ENCODE data around the gene REX1BD.

REX1BD gene

DNA sequence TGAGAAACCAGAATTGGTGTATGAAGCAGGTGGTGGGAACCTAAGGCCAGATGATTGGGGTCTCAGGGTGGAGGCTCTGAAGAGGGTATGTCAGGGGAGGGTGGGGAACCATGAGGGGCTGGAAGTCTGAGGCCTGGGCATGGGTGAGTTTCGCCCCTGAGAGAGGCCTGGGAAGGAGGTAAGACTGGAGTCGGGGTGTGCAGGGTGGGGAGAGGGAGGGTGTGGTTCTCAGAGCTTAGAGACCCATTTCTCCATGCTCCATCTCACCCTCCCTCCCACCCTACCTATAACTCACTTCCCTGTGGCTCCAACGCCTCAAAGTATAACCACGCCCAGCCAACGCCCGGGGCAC lies 47.2 kb downstream of the REX1BD start:
- no peaks in the 10 kb centered on the region for H3K9me3 ChIP-seq (ENCODE audit: control insufficient read depth, low read length)
- H3K36me3 ChIP-seq (ENCODE audit: control insufficient read depth, insufficient read depth, low read length): no peaks in the 10 kb centered on the region
- no peak for TF ChIP-seq CTCF (IDR thresholded peaks at IDR 0.05)
- no peaks in the 10 kb centered on the region for H3K27me3 ChIP-seq (ENCODE audit: control insufficient read depth, insufficient read depth, low read length)
- H3K9ac ChIP-seq: no peak overlapping the region
- no peak overlapping the region for H3K4me2 ChIP-seq (ENCODE audit: low read length)
- no peak overlapping the region for H3K4me3 ChIP-seq (ENCODE audit: low read depth, low read length)
- no peak overlapping the region for H2AFZ ChIP-seq
- H3K79me2 ChIP-seq: peaks cover 3% of the 10 kb centered on the region
- no peak overlapping the region for H3K27ac ChIP-seq
- H3K4me1 ChIP-seq: peaks cover 4% of the 10 kb centered on the region

- H3K4me3 ChIP-seq (ENCODE audit: low read depth, low read length): peak overlapping the region; percentile 80
- no peaks in the 10 kb centered on the region for H3K36me3 ChIP-seq (ENCODE audit: control insufficient read depth, insufficient read depth, low read length)
- no peaks in the 10 kb centered on the region for H3K27me3 ChIP-seq (ENCODE audit: control insufficient read depth, insufficient read depth, low read length)
- no peaks in the 10 kb centered on the region for H3K9me3 ChIP-seq (ENCODE audit: control insufficient read depth, low read length)
- H3K9ac ChIP-seq: no peak overlapping the region
- H3K4me1 ChIP-seq: peaks cover 4% of the 10 kb centered on the region
- peak overlapping the region; percentile 95 for H3K4me2 ChIP-seq (ENCODE audit: low read length)
- peaks cover 6% of the 10 kb centered on the region for H3K79me2 ChIP-seq
- peak overlapping the region; percentile 84 for H3K27ac ChIP-seq
- peak overlapping the region; percentile 91 for H2AFZ ChIP-seq
- TF ChIP-seq CTCF (IDR thresholded peaks at IDR 0.05): no peak
Observed at GRCh38 chr19:18636183-18636968, 47.8 kb downstream of the REX1BD start.

DNA sequence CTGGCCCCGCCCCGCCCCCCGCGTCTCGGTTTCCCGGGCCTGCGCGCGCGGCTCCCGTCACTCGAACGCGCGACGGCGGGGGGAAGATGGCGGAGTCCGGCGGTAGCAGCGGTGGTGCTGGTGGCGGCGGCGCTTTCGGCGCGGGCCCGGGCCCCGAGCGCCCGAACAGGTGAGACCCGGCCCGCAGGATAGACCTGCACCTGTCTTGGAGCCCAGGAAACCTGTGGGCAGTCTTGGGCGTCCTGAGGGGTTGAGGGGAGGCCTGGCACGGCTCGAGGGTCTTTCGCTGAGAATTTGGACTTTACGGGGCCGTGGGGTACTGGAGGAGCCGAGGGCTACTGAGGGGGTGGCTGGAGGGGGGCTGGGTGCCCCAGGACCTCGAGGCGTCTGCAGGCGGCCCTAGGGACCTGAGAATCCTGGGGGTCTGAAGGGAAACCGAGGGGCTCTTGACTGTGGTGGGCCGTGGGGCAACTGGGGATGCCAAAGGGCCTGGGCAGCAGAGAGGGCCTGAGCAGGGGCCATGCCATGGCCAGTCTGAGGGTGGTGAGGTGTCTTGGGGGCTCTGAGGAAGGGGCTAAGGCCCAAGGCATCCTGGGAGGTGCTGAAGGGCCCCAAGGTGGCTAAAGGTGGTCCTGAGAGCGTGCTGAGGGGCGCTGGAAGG lies 48.5 kb downstream of the REX1BD start, which contains the start of gene KLHL26:
Gene KLHL26 (plus strand): TSS at position 60 of the 661 bp plus-strand sequence. CDS start 27 bp downstream, at position 87.
- H3K9ac ChIP-seq: peak within 1 kb of the TSS; percentile 82
- H3K9me3 ChIP-seq (ENCODE audit: control insufficient read depth, low read length): no peaks in the 10 kb centered on the region
- H3K4me3 ChIP-seq (ENCODE audit: low read depth, low read length): peak within 1 kb of the TSS; percentile 80
- peaks cover 4% of the 10 kb centered on the region for H3K4me1 ChIP-seq
- no peaks in the 10 kb centered on the region for H3K27me3 ChIP-seq (ENCODE audit: control insufficient read depth, insufficient read depth, low read length)
- H2AFZ ChIP-seq: peak within 1 kb of the TSS; percentile 91
- peaks cover 11% of the 10 kb centered on the region for H3K79me2 ChIP-seq
- peak within 1 kb of the TSS; percentile 84 for H3K27ac ChIP-seq
- no peak for TF ChIP-seq CTCF (IDR thresholded peaks at IDR 0.05)
- H3K4me2 ChIP-seq (ENCODE audit: low read length): peak within 1 kb of the TSS; percentile 95
- H3K36me3 ChIP-seq (ENCODE audit: control insufficient read depth, insufficient read depth, low read length): no peaks in the 10 kb centered on the region

- no peaks in the 10 kb centered on the region for H3K36me3 ChIP-seq (ENCODE audit: control insufficient read depth, insufficient read depth, low read length)
- peak overlapping the region; percentile 91 for H2AFZ ChIP-seq
- H3K9ac ChIP-seq: no peak overlapping the region
- H3K27me3 ChIP-seq (ENCODE audit: control insufficient read depth, insufficient read depth, low read length): no peaks in the 10 kb centered on the region
- H3K9me3 ChIP-seq (ENCODE audit: control insufficient read depth, low read length): no peaks in the 10 kb centered on the region
- H3K4me1 ChIP-seq: peaks cover 4% of the 10 kb centered on the region
- TF ChIP-seq CTCF (IDR thresholded peaks at IDR 0.05): no peak
- peak overlapping the region; percentile 95 for H3K4me2 ChIP-seq (ENCODE audit: low read length)
- H3K27ac ChIP-seq: peak overlapping the region; percentile 84
- peak overlapping the region; percentile 80 for H3K4me3 ChIP-seq (ENCODE audit: low read depth, low read length)
- H3K79me2 ChIP-seq: peaks cover 11% of the 10 kb centered on the region
Observed at GRCh38 chr19:18637673-18638630, 49.4 kb downstream of the REX1BD start.
